Measurements from ENCODE around the gene LCOR. TPM values are rescaled to one million over a fixed set of nuclear protein-coding genes. Genes with fewer than 3 reads are reported as not detected.

LCOR gene
- total RNA-seq, 1 experiment from 2014 or later: 39.2 TPM

GRCh38 chr10:96873086-96873485, 41.0 kb downstream of the LCOR start:
- POLR2A ChIA-PET (ENCODE audit: low non-redundant PET): no interaction called here
- DNase-seq (ENCODE audit: low spot score): peak; percentile 15
- Histone ChIP-seq H3K27me3 (replicated peaks; ENCODE audit: insufficient read depth, low read depth, low read length, poor library complexity) (no peaks in the 10 kb centered on the region), H3K4me3 (ENCODE audit: low read depth, low read length, poor library complexity, severe bottlenecking) (no peak overlapping the region), H3K9me3 (ENCODE audit: low read depth, low read length, poor library complexity, severe bottlenecking) (no peaks in the 10 kb centered on the region), H3K4me1 (ENCODE audit: insufficient read depth, low read length, poor library complexity, severe bottlenecking) (peaks cover 13% of the 10 kb centered on the region), H3K36me3 (ENCODE audit: insufficient read depth, low read length, poor library complexity, severe bottlenecking) (no peaks in the 10 kb centered on the region), H3K27ac (ENCODE audit: low read depth, low read length, poor library complexity, severe bottlenecking) (no peak overlapping the region)
- BruUV-seq (replicated peaks): no TSS peak
- CTCF ChIA-PET: no interaction called here
- TF ChIP-seq CTCF (conservative IDR thresholded peaks at IDR 0.05; ENCODE audit: low read depth, low read length) (no peak), EZH2 (IDR thresholded peaks at IDR 0.05; ENCODE audit: borderline replicate concordance, low read depth, low read length, poor library complexity, severe bottlenecking) (no peak)
- intact Hi-C loops (cut with micrococcal nuclease; ENCODE audit: unreplicated experiment): no loop called here

GRCh38 chr10:96873756-96874467, 41.8 kb downstream of the LCOR start:
- no TSS peak for BruUV-seq (replicated peaks)
- intact Hi-C loops (cut with micrococcal nuclease; ENCODE audit: unreplicated experiment): no loop called here
- Histone ChIP-seq H3K4me1 (ENCODE audit: insufficient read depth, low read length, poor library complexity, severe bottlenecking) (peaks cover 13% of the 10 kb centered on the region), H3K9me3 (ENCODE audit: low read depth, low read length, poor library complexity, severe bottlenecking) (no peaks in the 10 kb centered on the region), H3K27ac (ENCODE audit: low read depth, low read length, poor library complexity, severe bottlenecking) (no peak overlapping the region), H3K36me3 (ENCODE audit: insufficient read depth, low read length, poor library complexity, severe bottlenecking) (no peaks in the 10 kb centered on the region), H3K4me3 (ENCODE audit: low read depth, low read length, poor library complexity, severe bottlenecking) (no peak overlapping the region), H3K27me3 (replicated peaks; ENCODE audit: insufficient read depth, low read depth, low read length, poor library complexity) (no peaks in the 10 kb centered on the region)
- ChIA-PET POLR2A (ENCODE audit: low non-redundant PET) (no interaction called here), CTCF (no interaction called here)
- TF ChIP-seq EZH2 (IDR thresholded peaks at IDR 0.05; ENCODE audit: borderline replicate concordance, low read depth, low read length, poor library complexity, severe bottlenecking) (no peak), CTCF (conservative IDR thresholded peaks at IDR 0.05; ENCODE audit: low read depth, low read length) (no peak)
- no peak for DNase-seq (ENCODE audit: low spot score)

GRCh38 chr10:96878057-96878456, 46.0 kb downstream of the LCOR start:
- Histone ChIP-seq H3K4me3 (ENCODE audit: low read depth, low read length, poor library complexity, severe bottlenecking) (no peak overlapping the region), H3K27ac (ENCODE audit: low read depth, low read length, poor library complexity, severe bottlenecking) (no peak overlapping the region), H3K27me3 (replicated peaks; ENCODE audit: insufficient read depth, low read depth, low read length, poor library complexity) (no peaks in the 10 kb centered on the region), H3K9me3 (ENCODE audit: low read depth, low read length, poor library complexity, severe bottlenecking) (no peaks in the 10 kb centered on the region), H3K36me3 (ENCODE audit: insufficient read depth, low read length, poor library complexity, severe bottlenecking) (no peaks in the 10 kb centered on the region), H3K4me1 (ENCODE audit: insufficient read depth, low read length, poor library complexity, severe bottlenecking) (peaks cover 7% of the 10 kb centered on the region)
- DNase-seq (ENCODE audit: low spot score): no peak
- TF ChIP-seq CTCF (conservative IDR thresholded peaks at IDR 0.05; ENCODE audit: low read depth, low read length) (no peak), EZH2 (IDR thresholded peaks at IDR 0.05; ENCODE audit: borderline replicate concordance, low read depth, low read length, poor library complexity, severe bottlenecking) (no peak)
- no TSS peak for BruUV-seq (replicated peaks)
- ChIA-PET POLR2A (ENCODE audit: low non-redundant PET) (no interaction called here), CTCF (no interaction called here)
- intact Hi-C loops (cut with micrococcal nuclease; ENCODE audit: unreplicated experiment): no loop called here

Measured in A673 (cell line).